Middle frontal gyrus (tissue), 1 donor: ENCODE measurements around the gene HEXIM2.
"Not testable (repeated sequence)": the region's sequence is repeated elsewhere in the genome, so short reads cannot be mapped to it uniquely, and the experiment has no call there.

Experiments used
- DNase-seq: peaks from one replicate; pipeline ENCODE4 v3.0.0-alpha.2; 2015; ENCODE audit warnings: low spot score; ENCODE audit errors: extremely low spot score

Gene HEXIM2

DNA sequence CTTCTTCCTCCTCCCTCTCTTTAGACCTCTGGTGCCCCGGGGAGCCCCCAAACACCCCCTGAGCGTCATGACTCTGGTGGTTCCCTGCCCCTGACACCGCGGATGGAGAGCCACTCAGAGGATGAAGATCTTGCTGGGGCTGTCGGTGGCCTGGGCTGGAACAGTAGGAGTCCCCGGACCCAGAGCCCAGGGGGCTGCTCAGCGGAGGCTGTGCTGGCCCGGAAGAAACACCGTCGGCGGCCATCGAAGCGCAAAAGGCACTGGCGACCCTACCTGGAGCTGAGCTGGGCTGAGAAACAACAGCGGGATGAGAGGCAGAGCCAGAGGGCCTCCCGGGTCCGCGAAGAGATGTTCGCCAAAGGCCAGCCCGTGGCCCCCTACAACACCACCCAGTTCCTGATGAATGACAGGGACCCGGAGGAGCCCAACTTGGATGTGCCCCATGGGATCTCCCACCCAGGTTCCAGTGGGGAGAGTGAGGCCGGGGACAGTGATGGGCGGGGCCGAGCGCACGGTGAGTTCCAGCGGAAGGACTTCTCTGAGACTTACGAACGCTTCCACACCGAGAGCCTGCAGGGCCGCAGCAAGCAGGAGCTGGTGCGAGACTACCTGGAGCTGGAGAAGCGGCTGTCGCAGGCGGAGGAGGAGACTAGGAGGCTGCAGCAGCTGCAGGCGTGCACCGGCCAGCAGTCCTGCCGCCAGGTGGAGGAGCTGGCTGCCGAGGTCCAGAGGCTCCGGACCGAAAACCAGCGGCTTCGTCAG is 7.5 kb downstream of the HEXIM2 start:
- no peak for DNase-seq

DNA sequence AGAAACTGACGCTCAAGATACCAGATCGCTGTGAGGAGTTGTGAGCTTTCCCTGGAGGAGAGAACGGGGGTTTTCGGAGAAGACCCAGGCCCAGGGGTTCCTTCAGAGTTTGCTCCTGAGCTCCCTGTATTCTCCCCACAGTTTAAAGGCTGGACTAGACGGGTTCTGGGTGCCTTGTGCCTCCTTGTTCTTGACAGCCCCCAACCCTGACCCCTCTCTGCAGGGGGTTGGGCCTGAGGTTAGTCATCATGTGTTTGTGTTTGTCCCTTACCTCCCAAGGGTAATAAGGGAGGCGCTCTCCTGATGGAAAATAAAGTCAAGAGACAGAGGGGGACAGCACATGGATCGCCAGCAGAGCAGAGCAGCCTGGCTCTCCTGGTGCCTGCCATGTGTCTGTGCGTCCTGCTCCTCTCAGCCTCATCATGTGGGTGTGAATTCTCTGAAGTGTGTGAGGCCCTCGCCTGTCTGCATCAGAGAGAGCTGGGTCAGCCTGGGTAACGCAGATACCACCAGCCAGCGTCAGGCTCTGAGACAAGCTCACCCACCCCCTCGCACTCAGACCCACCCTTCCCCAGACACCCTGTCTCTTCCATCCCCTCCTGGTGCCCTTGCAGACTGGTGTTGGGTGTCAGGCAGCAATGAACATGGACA is 8.7 kb downstream of the HEXIM2 start:
- DNase-seq = no peak

DNA sequence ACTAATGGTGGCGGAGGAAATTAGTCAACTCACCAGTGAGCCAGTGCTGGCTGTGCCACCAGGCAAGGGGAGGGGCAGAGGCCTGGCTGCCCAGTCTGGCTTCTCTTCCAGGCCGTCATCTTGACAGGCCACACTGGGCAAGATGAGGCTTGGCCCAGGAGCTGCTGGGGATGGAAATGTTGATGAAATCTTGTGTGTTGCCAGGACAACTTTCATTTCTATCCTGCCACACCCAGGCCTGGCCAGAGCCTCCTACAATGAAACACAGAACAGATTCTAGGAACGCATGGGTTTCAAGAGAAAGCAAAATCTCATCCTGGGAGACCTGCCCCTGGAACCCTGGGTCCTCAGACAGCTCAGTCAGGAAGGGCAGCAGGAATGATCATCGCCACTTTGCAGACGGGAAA is 9.3 kb downstream of the HEXIM2 start:
- DNase-seq = no peak

DNA sequence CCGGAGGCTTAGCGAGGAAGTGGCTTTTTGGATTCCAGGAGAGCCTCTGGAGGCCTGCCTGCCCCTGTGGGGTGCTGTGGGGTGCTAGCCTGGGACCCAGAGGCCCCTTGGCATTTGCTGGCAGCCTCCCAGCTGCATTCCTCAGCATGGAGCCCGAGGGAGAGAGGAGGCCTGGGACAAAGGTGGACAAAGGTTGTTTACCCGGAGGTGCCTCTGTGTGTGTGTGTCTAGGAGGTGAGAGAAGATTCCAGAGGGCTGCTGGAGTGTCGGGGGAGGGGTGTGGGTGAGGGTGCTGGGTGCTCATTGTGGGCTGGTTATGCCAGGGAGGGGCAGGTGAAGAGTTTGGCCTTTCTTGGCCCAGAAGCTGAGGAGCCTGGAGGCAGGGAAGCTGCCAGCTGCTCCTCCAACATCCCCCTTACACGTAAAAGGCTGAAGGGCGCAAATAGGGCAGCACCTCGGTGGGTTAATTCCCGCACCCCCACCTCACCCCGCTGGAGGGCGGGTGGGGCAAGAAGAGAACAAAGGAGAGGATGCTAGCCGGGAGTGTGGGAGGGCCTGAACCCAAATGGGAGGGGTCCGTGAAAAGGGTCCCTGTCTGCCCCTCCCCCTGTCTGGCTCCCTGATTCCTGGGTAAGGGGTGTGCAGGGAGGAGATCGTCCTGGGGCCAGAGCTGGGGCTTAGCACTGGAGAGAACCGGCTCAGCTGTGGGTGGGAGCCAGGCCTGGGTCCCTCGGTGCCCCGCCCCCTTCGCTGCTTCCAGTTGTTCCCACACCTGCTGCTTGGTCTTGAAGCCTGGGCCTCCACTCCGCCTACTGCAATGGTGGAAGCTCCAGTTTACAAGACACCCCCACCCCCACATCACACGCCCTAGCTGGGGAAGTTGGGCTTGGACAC is 9.9 kb downstream of the HEXIM2 start:
- no peak for DNase-seq

DNA sequence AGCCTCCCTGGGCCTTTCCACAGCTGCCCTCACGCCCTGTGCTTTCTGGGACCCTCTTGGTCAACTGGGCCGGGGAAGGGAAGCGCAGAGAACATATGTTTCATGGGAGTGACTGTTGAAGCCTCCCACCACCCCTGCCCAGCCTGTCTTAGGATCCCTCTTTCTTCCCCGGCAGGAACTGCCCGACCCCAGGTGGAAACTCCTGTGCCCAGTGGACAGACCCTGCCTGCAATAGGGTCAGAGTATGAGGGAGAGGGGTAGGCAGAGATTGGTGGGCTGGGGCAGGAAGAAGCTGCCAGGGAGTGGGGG is 10.5 kb downstream of the HEXIM2 start:
- no peak for DNase-seq

DNA sequence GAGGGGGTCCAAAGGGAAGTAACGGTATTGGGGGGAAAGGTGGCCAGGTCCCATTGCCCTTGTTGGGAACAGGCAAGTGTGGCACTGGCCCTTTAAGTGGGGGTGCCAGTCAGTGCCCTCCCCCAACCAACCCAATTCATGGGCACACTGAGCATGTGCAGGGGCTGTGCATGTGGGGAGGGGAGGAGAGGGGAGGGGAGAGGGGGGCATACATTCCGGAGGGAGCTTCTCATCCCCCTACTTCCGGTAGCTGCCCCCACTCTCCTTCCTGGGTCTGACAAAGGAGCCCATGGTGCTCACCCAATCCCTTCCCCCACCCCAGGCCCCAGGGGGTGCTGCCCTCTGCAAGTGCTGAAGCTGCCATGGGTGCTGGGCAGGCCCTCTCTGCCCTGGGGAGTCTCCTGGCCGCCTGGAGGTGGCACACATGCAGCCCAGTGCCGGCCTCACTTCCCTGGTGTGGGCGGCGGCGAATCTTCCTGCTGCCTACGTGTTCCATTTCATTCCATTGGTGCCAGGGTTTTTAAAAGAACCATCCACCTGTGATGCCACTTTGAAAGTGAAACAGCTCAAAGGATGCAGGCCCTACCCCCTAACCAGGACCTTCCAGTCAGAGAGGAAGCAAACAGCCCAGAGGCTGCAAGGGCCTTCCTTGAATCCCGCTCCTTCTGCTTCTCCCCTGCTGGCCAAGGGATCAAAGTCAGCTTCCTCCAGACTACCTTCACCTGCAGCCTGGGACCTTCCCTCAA is 11.0 kb downstream of the HEXIM2 start:
- DNase-seq = peak; percentile 74

DNA sequence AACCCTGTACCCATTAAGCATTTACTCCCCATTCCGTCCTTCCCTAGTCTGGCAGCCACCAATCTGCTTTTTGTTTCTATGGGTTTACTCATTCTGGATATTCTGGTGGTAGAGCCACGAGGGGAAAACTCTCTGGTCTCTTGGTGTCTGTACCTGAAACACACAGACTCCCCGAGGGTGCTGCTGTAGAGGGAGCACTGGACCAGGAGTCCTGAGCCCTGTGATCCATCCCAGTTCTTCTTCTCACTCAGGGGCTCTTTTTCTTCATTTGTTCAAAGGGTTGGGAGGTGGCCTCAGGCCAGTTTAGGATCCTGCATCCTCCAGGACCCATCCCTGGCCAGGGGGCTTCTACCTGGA is 14.1 kb downstream of the HEXIM2 start:
- DNase-seq = no peak

DNA sequence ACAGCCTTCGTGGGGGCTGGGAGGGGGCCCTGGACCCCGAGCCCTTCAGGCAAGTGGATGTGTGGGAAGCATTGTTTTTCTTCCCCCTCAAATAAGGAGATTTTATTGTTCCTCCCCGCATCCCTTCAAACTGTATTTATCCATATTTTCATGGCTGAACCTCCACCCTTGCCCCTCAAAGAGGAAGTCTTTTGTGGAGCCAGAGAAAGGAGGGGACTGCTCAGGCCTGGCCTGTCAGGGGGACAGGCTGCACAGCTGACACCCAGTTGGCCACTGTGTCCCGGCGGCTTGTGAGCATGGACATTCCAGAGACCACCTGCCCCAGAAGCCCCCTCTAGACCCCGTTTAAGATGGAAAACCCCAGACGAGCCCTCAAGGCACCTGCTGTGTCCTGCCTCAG is 15.9 kb downstream of the HEXIM2 start:
- DNase-seq = no peak

DNA sequence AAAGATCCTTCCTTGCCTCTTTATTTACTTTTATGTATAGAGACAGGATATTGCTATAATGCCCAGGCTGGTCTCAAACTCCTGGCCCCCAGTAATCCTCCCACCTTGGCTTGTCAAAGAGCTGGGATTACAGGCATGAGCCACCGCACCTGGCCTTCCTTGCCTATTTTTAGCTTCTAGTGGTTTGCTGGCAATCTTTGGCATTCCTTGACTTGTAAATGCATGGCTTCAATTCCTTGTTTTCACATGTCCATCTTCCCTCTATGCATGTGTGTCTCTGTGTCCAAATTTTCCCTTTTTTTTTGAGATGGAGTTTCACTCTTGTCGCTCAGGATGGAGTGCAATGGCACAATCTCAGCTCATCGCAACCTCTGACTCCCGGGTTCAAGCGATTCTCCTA is 22.5 kb downstream of the HEXIM2 start:
- DNase-seq = no peak

DNA sequence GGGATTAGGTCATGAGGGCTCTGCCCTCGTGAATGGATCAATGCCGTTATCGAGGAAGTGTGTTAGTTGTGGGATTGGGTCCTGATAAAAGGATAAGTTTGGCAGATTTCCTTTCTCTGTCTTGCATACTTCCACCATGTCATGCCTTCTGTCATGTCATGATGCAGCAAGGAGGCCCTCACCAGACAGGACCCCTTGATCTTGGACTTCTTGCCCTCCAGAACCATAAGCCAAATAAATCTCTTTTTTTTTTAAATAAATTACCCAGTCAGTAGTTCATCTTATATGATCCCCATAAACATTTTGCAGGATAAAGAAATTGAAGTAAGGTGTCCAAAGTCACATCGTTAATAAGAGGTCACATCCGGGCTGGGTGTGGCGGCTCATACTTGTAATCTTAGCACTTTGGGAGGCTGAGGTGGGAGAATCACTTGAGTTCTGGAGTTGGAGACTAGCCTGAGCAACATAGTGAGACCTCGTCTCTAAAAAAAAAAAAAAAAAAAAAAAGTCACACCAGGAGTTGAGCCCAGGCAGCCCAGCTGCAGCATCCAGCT is 25.2 kb downstream of the HEXIM2 start:
- DNase-seq = no peak

DNA sequence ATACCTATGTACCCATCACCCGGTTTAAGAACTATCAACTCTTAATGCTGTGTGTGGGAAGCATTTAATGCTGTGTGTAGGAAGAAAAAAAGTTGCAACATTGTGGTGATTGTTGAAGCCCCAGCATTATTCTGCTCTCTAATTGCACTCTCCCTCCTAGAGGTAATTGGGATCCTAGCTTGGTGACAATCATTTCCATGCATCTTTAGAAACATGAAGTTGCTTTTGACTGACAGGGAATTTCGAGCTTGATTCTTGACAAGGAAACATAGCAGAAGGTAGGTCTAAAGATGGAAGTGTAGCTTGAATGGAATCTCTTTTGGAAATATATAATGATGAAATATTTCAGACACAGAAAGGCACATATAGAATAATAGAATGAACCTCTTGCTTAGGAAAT is 27.3 kb downstream of the HEXIM2 start:
- DNase-seq = no peak

DNA sequence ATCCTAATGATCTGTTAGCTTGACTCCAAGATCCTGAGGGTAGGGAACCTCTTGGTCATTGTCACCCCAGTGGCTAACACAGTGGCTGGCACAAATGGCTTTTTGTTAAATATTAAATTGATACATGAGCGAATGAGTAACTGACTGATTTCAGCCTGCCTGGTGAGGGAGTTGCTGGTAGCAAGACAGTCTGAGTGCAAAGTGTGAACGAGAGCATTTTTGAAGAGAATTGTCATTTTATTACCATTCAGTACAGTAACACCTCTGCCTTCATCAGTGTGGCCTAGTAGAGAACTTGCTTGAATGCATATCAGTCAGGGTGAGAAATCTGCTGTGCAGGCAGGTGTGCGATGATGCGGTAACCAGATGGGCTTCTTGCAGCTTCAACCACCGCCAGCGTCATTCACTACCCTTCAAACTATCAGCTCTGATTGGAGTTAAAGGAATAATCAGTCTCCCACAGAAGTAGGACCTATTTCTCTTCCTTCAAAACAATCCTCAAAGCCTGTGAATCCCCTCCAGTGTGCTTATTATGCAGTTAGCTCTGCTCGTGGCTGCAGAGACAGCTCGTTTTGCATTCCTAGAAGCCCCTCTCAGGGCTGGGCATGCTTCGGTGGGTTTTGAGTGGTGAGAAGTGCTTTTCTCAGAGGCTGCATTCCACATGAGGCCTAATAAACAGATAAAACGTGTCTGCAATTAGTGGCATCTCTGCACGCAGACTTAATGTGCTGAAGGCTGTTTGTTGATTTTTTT is 29.0 kb downstream of the HEXIM2 start:
- no peak for DNase-seq

DNA sequence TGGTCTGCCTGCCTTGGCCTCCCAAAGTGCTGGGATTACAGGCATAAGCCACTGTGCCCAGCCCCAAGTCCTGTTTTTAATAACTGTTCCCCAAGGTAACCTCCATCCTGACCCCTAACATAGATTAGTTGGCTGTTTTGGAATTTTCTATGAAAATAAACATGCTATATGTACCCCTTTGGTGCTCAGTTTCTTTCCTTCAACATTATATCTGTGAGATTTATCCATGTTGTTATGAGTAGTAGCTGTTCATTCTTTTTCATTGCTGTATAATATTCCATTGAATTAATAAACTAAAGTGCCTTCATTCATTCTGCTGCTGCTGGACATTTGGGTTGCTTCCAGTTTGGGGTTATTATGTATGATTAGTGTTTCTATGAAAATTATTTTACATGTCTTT is 33.7 kb downstream of the HEXIM2 start:
- no peak for DNase-seq

DNA sequence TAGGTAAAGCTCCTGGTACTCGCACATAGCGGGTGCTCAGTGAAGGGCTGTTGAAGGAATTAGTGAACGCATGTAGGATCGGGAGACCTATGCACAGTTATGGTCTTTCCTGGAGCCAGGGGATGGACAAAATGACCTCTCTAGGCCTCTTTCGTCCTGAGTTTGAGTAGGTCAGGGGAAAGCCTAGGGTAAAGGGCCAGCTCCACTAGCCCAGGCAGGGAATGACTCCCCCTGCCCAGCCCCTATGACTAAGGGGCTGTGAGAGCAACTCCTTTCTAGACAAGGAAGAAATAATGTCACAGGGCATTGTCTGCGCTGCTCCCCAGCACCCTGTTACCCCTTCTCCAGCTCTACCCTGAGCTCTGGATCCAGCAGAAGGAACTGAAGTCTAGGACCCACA is 35.4 kb downstream of the HEXIM2 start:
- no peak for DNase-seq

DNA sequence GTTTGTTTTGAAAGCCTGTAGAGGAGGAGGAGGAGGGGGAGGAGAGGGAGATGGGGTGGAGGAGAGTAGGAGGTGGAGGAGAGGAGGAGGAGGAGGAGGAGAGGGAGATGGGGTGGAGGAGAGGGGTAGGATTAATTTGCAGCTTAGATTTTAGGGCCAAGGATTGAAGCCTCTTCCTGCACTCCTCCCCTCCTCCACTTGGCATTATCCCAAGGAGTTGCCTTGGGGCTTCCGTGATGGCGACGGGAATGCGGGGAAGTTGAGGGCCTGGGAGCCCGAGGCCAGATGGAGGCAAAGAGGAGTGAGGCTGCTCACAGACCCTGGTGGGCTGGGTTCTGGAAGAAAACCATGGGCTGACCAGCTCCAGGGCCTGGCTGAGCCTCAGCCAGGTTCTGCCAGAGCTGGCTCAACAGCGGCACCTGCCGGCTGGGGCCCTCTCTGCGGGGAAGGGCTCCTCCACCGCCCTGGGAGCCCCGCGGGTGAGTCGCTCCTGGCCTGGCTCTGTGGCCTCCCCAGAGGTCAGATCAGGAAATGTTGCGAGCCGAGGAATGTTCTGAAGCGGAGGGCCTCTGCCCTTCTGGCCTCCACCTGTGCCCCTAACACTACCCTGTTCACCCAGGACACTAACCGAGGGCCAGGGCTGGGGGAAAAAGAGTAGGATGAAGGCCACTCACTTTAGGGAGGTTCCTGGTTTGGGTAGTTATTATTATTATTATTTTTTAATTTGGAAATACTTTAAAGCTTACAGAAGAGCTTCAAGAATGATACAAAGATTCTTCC is 36.1 kb downstream of the HEXIM2 start:
- peak; percentile 76 for DNase-seq

DNA sequence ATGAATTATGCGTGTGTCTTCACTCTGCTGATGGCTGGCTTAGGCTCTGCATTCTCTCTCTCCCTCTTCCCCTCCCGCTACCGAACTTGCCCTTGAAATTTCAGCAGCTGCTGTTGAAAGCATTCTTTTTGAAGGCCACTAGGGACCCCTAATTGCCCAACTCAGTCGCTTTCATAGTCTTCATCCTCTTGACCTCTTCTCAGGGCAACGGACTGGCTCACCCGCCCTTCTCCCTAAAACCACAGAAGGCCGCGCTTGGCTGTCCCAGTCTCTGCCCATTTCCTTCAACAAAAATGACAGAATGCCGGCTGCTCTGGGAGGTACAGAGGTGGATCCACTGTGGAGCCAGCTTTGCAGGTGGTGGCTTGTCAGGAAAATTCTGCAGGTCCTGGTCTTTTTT is 39.0 kb downstream of the HEXIM2 start:
- no peak for DNase-seq

DNA sequence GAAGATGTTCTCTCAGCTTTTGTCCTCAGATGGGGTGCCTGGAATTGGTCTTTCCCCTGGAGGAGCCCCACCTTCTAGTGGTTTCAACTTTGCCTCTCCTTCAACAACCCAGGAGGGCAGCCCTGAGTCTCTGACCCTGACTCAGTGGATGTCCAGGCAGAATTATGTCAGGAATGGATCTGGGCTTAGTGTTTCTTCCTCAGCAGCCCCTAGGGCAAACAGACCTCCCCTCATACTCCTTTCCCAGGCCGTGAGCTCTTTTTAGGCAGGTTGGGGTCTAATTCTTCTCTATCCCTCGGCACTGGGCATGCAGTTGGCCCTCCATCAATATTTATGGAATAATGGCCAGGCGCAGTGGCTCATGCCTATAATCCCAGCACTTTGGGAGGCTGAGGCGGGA is 39.8 kb downstream of the HEXIM2 start:
- no peak for DNase-seq

DNA sequence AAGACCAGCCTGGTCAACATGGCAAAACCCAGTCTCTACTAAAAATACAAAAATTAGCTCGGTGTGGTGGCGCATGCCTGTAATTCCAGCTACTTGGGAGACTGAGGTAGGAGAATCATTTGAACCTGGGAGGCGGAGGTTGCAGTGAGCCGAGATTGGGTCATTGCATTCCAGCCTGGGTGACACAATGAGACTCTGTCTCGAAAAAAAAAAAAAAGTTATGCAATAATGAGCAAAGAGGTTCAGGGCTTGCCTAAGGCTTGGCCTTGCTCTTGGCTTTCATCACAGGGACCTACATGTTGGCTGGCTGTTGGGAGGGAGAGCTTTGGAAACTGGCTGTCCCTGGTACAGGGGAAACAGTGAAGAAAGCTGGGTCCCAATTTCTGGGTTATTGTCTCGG is 40.2 kb downstream of the HEXIM2 start:
- not testable (repeated sequence) for DNase-seq

DNA sequence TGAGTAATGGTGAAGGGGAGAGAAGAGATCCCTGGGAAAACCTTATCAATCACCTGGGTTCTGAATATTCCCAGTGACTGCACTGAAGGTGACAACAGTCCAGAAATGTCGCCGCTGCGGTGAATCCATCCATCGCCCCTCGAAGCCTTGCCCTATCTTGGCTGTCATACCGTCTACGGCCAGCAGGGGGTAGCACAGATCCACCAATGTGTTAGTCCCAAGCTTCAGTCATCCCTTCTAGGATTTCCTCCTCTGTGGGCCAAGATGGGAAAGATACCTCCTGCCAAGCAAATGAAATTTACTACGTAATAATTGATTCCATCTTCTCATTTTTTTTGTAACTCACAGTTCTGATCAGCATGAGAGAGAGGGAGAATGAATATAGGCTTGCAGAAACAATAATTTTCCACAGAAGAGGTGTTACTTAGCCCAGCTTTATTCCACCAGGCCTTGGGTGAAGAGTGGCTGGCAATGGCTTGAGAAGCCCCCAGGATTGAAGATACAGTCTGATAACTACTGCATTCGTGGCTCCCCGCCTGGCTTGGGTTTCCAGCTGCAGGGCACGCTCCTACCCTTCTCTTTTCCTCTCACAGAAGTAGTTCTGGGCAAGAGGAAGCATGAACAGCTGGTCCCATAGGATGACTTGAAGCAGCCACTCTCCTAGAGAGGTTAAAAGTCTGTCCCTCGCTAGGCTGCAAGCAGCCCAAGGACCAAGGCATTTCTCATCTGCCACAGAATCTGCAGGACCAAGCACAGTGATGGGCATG is 57.4 kb downstream of the HEXIM2 start:
- DNase-seq = no peak
